GM12891 (cell line): Measurements from ENCODE around the gene FOXN3.

ENCODE experiments used
- POLR2A ChIP-seq: IDR thresholded peaks from 2 replicates; pipeline ENCODE4 v1.6.1; 2011; ENCODE audit warnings: low read depth, low read length, control low read depth
- POLR2AphosphoS5 ChIP-seq: IDR thresholded peaks from 2 replicates; pipeline ENCODE4 v1.6.1; 2011; ENCODE audit warnings: low read depth, low read length, control low read depth

- TF ChIP-seq POLR2A = no peak
- no peak for TF ChIP-seq POLR2AphosphoS5
Measured at GRCh38 chr14:89370781-89371180, 46.3 kb downstream of the FOXN3 start.
